IMR-90 (cell line): ENCODE measurements around the gene FUT9. TPM values are rescaled to one million over a fixed set of nuclear protein-coding genes. Genes with fewer than 3 reads are reported as not detected.

Experiments
- ATAC-seq: fragments of 200-7000 bp; cut with Tn5 transposase; 2 replicates; pipeline ENCODE4 v1.9.1; 2020; ENCODE audit warnings: low read depth, mild to moderate bottlenecking, moderate library complexity
- BruUV-seq: library from RNA; stranded (reverse); fragments of 400-500 nt; replicated peaks from 2 replicates; lab custom pipeline; 2021; lab: Mats Ljungman, UMichigan
- CTCF ChIA-PET: fragments of 300-600 bp; formaldehyde crosslinking; extraction: SDS; loops from one replicate; lab custom pipeline; 2021; ENCODE audit warnings: antibody characterized with exemption; lab: Yijun Ruan, JAX
- POLR2A ChIA-PET: fragments of 300-600 bp; sonication (Branson Sonifier 250); formaldehyde crosslinking; loops from one replicate; lab custom pipeline; 2022; ENCODE audit warnings: antibody characterized with exemption; ENCODE audit not compliant: unreplicated experiment; lab: Charles Lee
- DNase-seq: peaks from one replicate; pipeline ENCODE4 v3.0.0; 2013
- H2AFZ ChIP-seq: replicated peaks from 2 replicates; pipeline ENCODE3; 2013; ENCODE audit warnings: low read length, mild to moderate bottlenecking; ENCODE audit not compliant: poor library complexity
- H2AK5ac ChIP-seq: 2 replicates; pipeline ENCODE4 v1.6.1; 2013; ENCODE audit warnings: low read depth, low read length, inconsistent platforms
- H2AK9ac ChIP-seq: replicated peaks from 2 replicates; pipeline ENCODE3; 2013; ENCODE audit warnings: mild to moderate bottlenecking, low read depth, low read length, moderate library complexity; ENCODE audit not compliant: poor library complexity
- H2BK120ac ChIP-seq: 2 replicates; pipeline ENCODE4 v1.6.1; 2013; ENCODE audit warnings: low read depth, low read length, inconsistent platforms
- H2BK15ac ChIP-seq: 3 replicates; pipeline ENCODE4 v1.6.1; 2013; ENCODE audit warnings: low read depth, low read length, inconsistent platforms
- H2BK20ac ChIP-seq: 2 replicates; pipeline ENCODE4 v1.6.1; 2013; ENCODE audit warnings: low read depth, mild to moderate bottlenecking, inconsistent platforms, low read length, moderate library complexity
- H2BK5ac ChIP-seq: 2 replicates; pipeline ENCODE4 v1.6.1; 2013; ENCODE audit warnings: mild to moderate bottlenecking, low read depth, low read length, inconsistent platforms; ENCODE audit not compliant: poor library complexity, severe bottlenecking
- H3K14ac ChIP-seq: replicated peaks from 2 replicates; pipeline ENCODE4 v1.6.1; 2013; ENCODE audit warnings: low read depth, low read length, inconsistent platforms
- H3K18ac ChIP-seq: 2 replicates; pipeline ENCODE4 v1.6.1; 2013; ENCODE audit warnings: low read depth, low read length, control low read depth
- H3K23ac ChIP-seq: 2 replicates; pipeline ENCODE4 v1.6.1; 2013; ENCODE audit warnings: low read depth, low read length, inconsistent platforms
- H3K27ac ChIP-seq: 2 replicates; pipeline ENCODE4 v1.5.1; 2013; ENCODE audit warnings: mild to moderate bottlenecking, control low read depth, low read length; ENCODE audit not compliant: insufficient read depth
- H3K27me3 ChIP-seq: 2 replicates; pipeline ENCODE4 v1.6.1; 2013; ENCODE audit warnings: low read length; ENCODE audit not compliant: control insufficient read depth, insufficient read depth
- H3K36me3 ChIP-seq: 2 replicates; pipeline ENCODE4 v1.6.1; 2013; ENCODE audit warnings: low read length, mixed read lengths; ENCODE audit not compliant: control insufficient read depth, insufficient read depth
- H3K4ac ChIP-seq: 2 replicates; pipeline ENCODE4 v1.6.1; 2013; ENCODE audit warnings: low read depth, low read length, inconsistent platforms
- H3K4me1 ChIP-seq: 2 replicates; pipeline ENCODE4 v1.6.1; 2013; ENCODE audit warnings: low read length, mixed read lengths; ENCODE audit not compliant: control insufficient read depth, insufficient read depth
- H3K4me2 ChIP-seq: 2 replicates; pipeline ENCODE4 v1.6.1; 2013; ENCODE audit warnings: low read depth, mild to moderate bottlenecking, control low read depth, low read length, moderate library complexity
- H3K4me3 ChIP-seq: 2 replicates; pipeline ENCODE4 v1.5.1; 2013; ENCODE audit warnings: low read depth, mild to moderate bottlenecking, control low read depth, low read length, moderate library complexity; ENCODE audit not compliant: insufficient read depth
- H3K56ac ChIP-seq: 2 replicates; pipeline ENCODE4 v1.6.1; 2013; ENCODE audit warnings: low read length, inconsistent platforms; ENCODE audit not compliant: insufficient read depth; ENCODE audit errors: extremely low read depth
- H3K79me1 ChIP-seq, 2 experiments: 2 replicates each; pipeline ENCODE4 v1.6.1; 2013; ENCODE audit warnings: low read length in 2 of 2, inconsistent platforms in 1 of 2, low read depth in 1 of 2
- H3K9ac ChIP-seq: 2 replicates; pipeline ENCODE4 v1.6.1; 2013; ENCODE audit warnings: low read depth, low read length, control low read depth
- H3K9me1 ChIP-seq: 2 replicates; pipeline ENCODE4 v1.6.1; 2013; ENCODE audit warnings: low read length, inconsistent platforms; ENCODE audit not compliant: insufficient read depth
- H3K9me3 ChIP-seq: 2 replicates; pipeline ENCODE4 v1.6.1; 2013; ENCODE audit warnings: low read length; ENCODE audit not compliant: control insufficient read depth, insufficient read depth
- H4K20me1 ChIP-seq: 2 replicates; pipeline ENCODE4 v1.6.1; 2013; ENCODE audit warnings: low read length, inconsistent platforms; ENCODE audit not compliant: insufficient read depth
- H4K5ac ChIP-seq: 2 replicates; pipeline ENCODE4 v1.6.1; 2013; ENCODE audit warnings: mild to moderate bottlenecking, low read depth, low read length, control low read depth
- H4K8ac ChIP-seq, 2 experiments: 2 replicates each; pipeline ENCODE4 v1.6.1; 2013; ENCODE audit warnings: low read depth in 2 of 2, low read length in 2 of 2, control low read depth in 1 of 2, inconsistent platforms in 1 of 2
- H4K91ac ChIP-seq: 2 replicates; pipeline ENCODE4 v1.6.1; 2013; ENCODE audit warnings: low read depth, low read length, inconsistent platforms; ENCODE audit not compliant: insufficient read depth
- BHLHE40 ChIP-seq: fragments of 150-350 bp; IDR thresholded peaks from 2 replicates; pipeline ENCODE4 v1.6.1; 2016; ENCODE audit warnings: mild to moderate bottlenecking, low read depth, low read length
- CEBPB ChIP-seq: IDR thresholded peaks from 2 replicates; pipeline ENCODE4 v1.6.1; 2012; ENCODE audit warnings: low read depth, low read length, improper control_type of control experiment
- CHD1 ChIP-seq: IDR thresholded peaks from 2 replicates; pipeline ENCODE4 v1.6.1; 2012; ENCODE audit warnings: low read depth, low read length, improper control_type of control experiment
- ELK1 ChIP-seq: fragments of 150-350 bp; IDR thresholded peaks from 2 replicates; pipeline ENCODE4 v1.6.1; 2016; ENCODE audit warnings: low read depth, mild to moderate bottlenecking, low read length, moderate library complexity, borderline replicate concordance
- FOS ChIP-seq: fragments of 150-350 bp; IDR thresholded peaks from 2 replicates; pipeline ENCODE4 v1.6.1; 2016; ENCODE audit warnings: low read depth, low read length
- MAFK ChIP-seq: IDR thresholded peaks from 2 replicates; pipeline ENCODE4 v1.6.1; 2012; ENCODE audit warnings: low read depth, low read length, improper control_type of control experiment
- MAZ ChIP-seq: IDR thresholded peaks from 2 replicates; pipeline ENCODE4 v1.6.1; 2012; ENCODE audit warnings: low read depth, mild to moderate bottlenecking, low read length, improper control_type of control experiment, moderate library complexity, borderline replicate concordance
- MXI1 ChIP-seq: IDR thresholded peaks from 2 replicates; pipeline ENCODE4 v1.6.1; 2012; ENCODE audit warnings: low read depth, mild to moderate bottlenecking, low read length, moderate library complexity, borderline replicate concordance
- NFE2L2 ChIP-seq: fragments of 150-350 bp; IDR thresholded peaks from 2 replicates; pipeline ENCODE4 v1.6.1; 2016; ENCODE audit warnings: low read depth, mild to moderate bottlenecking, low read length
- POLR2A ChIP-seq: IDR thresholded peaks from 2 replicates; pipeline ENCODE4 v1.6.1; 2012; ENCODE audit warnings: mild to moderate bottlenecking, low read depth, low read length
- RAD21 ChIP-seq: IDR thresholded peaks from 2 replicates; pipeline ENCODE4 v1.6.1; 2012; ENCODE audit warnings: low read length, improper control_type of control experiment
- RCOR1 ChIP-seq: IDR thresholded peaks from 2 replicates; pipeline ENCODE4 v1.6.1; 2012; ENCODE audit warnings: mild to moderate bottlenecking, low read length, improper control_type of control experiment; ENCODE audit not compliant: insufficient replicate concordance
- RFX5 ChIP-seq: IDR thresholded peaks from 2 replicates; pipeline ENCODE4 v1.8.0; 2012; ENCODE audit warnings: low read depth, mild to moderate bottlenecking, low read length, moderate library complexity
- SMC3 ChIP-seq: fragments of 150-350 bp; IDR thresholded peaks from 2 replicates; pipeline ENCODE4 v1.6.1; 2016; ENCODE audit warnings: low read depth, mild to moderate bottlenecking, antibody characterized with exemption, low read length, moderate library complexity
- WGBS, 2 experiments: methylation state at CpG; one replicate each; pipeline versions ENCODE4 v1.1.5 to v1.1.7; 2013; ENCODE audit warnings: missing lambda C conversion rate in 2 of 2; ENCODE audit not compliant: insufficient read length in 1 of 2; ENCODE audit errors: extremely low coverage in 2 of 2; 5-methylcytosine and 5-hydroxymethylcytosine counted together
- dilution Hi-C: fragments of 300-500 bp; cut with HindIII; formaldehyde crosslinking; loops from one replicate; pipeline ENCODE4 v1.14.3; 2018; ENCODE audit warnings: low sequenced_read_pairs; ENCODE audit not compliant: unreplicated experiment
- in situ Hi-C: fragments of 300-500 bp; cut with MboI; formaldehyde crosslinking; loops from 3 replicates; pipeline ENCODE4 v1.14.3; 2019; ENCODE audit warnings: low sequenced_read_pairs, inconsistent platforms, mixed read lengths
- intact Hi-C: fragments of 100-400 bp; cut with micrococcal nuclease; formaldehyde crosslinking; loops from 2 replicates; pipeline ENCODE4 v1.10.0; 2022
- polyA plus RNA-seq, 3 experiments: library from polyadenylated mRNA; depleted of rRNA; stranded (reverse); fragments of >200 nt; gene quantifications; 2 replicates each; pipeline ENCODE4 v1.2.3, GENCODE V29; 2012; ENCODE audit warnings: low replicate concordance in 1 of 3
- total RNA-seq: library from RNA; depleted of rRNA; stranded (reverse); fragments of >200 nt; gene quantifications from 2 replicates; pipeline ENCODE4 v1.2.3, GENCODE V29; 2012
- TF ChIP-seq, protein P1 (sequence below): fragments of 150-350 bp; IDR thresholded peaks from 2 replicates; pipeline ENCODE4 v1.6.1; 2017; ENCODE audit warnings: mild to moderate bottlenecking, antibody characterized with exemption, low read length, low read depth
- TF ChIP-seq, protein P2 (sequence below): conservative IDR thresholded peaks from 2 replicates; pipeline ENCODE4 v1.5.1; 2012; ENCODE audit warnings: mild to moderate bottlenecking, low read depth, low read length, improper control_type of control experiment

The FUT9 gene
- total and polyA plus RNA-seq, 2 of the 4 experiments (the other 2 are of a cell fraction): under 0.01 TPM; not detected in 1

- H3K4me1 ChIP-seq: no peaks in the 10 kb centered on the region
- no peak overlapping the region for H3K4ac ChIP-seq
- ATAC-seq (no peak), DNase-seq (no peak)
- POLR2A ChIA-PET: no interaction called here
- H3K56ac ChIP-seq: no peak overlapping the region
- no peaks in the 10 kb centered on the region for H3K9me1 ChIP-seq
- H2AFZ ChIP-seq: no peak overlapping the region
- TF ChIP-seq SMC3: no peak
- TF ChIP-seq MAFK: no peak
- TF ChIP-seq ELK1: no peak
- no peak for TF ChIP-seq CHD1
- TF ChIP-seq, protein P1, sequence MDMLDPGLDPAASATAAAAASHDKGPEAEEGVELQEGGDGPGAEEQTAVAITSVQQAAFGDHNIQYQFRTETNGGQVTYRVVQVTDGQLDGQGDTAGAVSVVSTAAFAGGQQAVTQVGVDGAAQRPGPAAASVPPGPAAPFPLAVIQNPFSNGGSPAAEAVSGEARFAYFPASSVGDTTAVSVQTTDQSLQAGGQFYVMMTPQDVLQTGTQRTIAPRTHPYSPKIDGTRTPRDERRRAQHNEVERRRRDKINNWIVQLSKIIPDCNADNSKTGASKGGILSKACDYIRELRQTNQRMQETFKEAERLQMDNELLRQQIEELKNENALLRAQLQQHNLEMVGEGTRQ: no peak
- no peak for TF ChIP-seq RAD21
- no peak for TF ChIP-seq NFE2L2
- no peak for TF ChIP-seq BHLHE40
- TF ChIP-seq POLR2A: no peak
- TF ChIP-seq MAZ: no peak
- TF ChIP-seq, protein P2, sequence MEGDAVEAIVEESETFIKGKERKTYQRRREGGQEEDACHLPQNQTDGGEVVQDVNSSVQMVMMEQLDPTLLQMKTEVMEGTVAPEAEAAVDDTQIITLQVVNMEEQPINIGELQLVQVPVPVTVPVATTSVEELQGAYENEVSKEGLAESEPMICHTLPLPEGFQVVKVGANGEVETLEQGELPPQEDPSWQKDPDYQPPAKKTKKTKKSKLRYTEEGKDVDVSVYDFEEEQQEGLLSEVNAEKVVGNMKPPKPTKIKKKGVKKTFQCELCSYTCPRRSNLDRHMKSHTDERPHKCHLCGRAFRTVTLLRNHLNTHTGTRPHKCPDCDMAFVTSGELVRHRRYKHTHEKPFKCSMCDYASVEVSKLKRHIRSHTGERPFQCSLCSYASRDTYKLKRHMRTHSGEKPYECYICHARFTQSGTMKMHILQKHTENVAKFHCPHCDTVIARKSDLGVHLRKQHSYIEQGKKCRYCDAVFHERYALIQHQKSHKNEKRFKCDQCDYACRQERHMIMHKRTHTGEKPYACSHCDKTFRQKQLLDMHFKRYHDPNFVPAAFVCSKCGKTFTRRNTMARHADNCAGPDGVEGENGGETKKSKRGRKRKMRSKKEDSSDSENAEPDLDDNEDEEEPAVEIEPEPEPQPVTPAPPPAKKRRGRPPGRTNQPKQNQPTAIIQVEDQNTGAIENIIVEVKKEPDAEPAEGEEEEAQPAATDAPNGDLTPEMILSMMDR: no peak
- no peak for TF ChIP-seq RFX5
- TF ChIP-seq CEBPB: no peak
- TF ChIP-seq MXI1: no peak
- no peak for TF ChIP-seq RCOR1
- TF ChIP-seq FOS: no peak
- in situ Hi-C loops (no loop called here), dilution Hi-C loops (no loop called here), intact Hi-C loops (no loop called here)
- H3K27ac ChIP-seq: no peak overlapping the region
- no peak overlapping the region for H2BK5ac ChIP-seq
- H3K79me1 ChIP-seq: no peaks in the 10 kb centered on the region
- no peak overlapping the region for H3K18ac ChIP-seq
- H3K23ac ChIP-seq: no peak overlapping the region
- H3K9ac ChIP-seq: no peak overlapping the region
- no peak overlapping the region for H3K4me2 ChIP-seq
- no peak overlapping the region for H2AK9ac ChIP-seq
- BruUV-seq: no TSS peak
- no peak overlapping the region for H2BK20ac ChIP-seq
- peaks cover 5% of the 10 kb centered on the region for H3K9me3 ChIP-seq
- CTCF ChIA-PET: no interaction called here
- no peaks in the 10 kb centered on the region for H4K20me1 ChIP-seq
- H4K91ac ChIP-seq: no peak overlapping the region
- no peak overlapping the region for H2AK5ac ChIP-seq
- no peak overlapping the region for H2BK15ac ChIP-seq
- no peak overlapping the region for H3K14ac ChIP-seq
- H3K36me3 ChIP-seq: no peaks in the 10 kb centered on the region
- no peak overlapping the region for H4K5ac ChIP-seq
- H4K8ac ChIP-seq: no peak overlapping the region
- no peak overlapping the region for H3K4me3 ChIP-seq
- H2BK120ac ChIP-seq: no peak overlapping the region
- no peaks in the 10 kb centered on the region for H3K27me3 ChIP-seq
- WGBS, 2 experiments: no CpG with 5 or more reads among the region's 2 CpGs
These were observed 211.4 kb downstream of the FUT9 start for GRCh38 chr6:96227135-96227534.
